K562 (cell line): ENCODE data around the gene SIRPD. TPM values are rescaled to one million over a fixed set of nuclear protein-coding genes. Genes with fewer than 3 reads are reported as not detected.

Experiments used
- ATAC-seq: fragments of 200-7000 bp; cut with Tn5 transposase; 3 replicates; pipeline ENCODE4 v1.9.1; 2020; ENCODE audit warnings: moderate library complexity
- BruUV-seq: library from RNA; stranded (reverse); fragments of 400-500 nt; replicated peaks from 2 replicates; lab custom pipeline; 2021; lab: Mats Ljungman, UMichigan
- CTCF ChIA-PET: fragments of 300-600 bp; formaldehyde crosslinking; extraction: SDS; loops from one replicate; lab custom pipeline; 2021; ENCODE audit warnings: low intra/inter-chr PET ratio; lab: Yijun Ruan, JAX
- POLR2A ChIA-PET: fragments of 300-600, 350-650 bp; sonication (Branson Sonifier 250); formaldehyde crosslinking; extraction: SDS; loops from one replicate; lab custom pipeline; 2021; ENCODE audit warnings: antibody characterized with exemption, inconsistent platforms; lab: Yijun Ruan, JAX
- DNase-seq, 4 experiments: peaks; one replicate each; pipeline versions ENCODE4 v3.0.0 to v3.0.0-alpha.2; 2011 to 2018; ENCODE audit warnings: low spot score in 3 of 4, mixed read lengths in 3 of 4; ENCODE audit errors: extremely low read depth in 1 of 4
- FAIRE-seq: peaks from 2 replicates; lab custom pipeline; 2011; peaks lifted over from hg19 to GRCh38; lab: Jason Lieb, UNC
- H2AFZ ChIP-seq: 2 replicates; pipeline ENCODE4 v1.6.0; 2011; ENCODE audit warnings: low read depth, low read length, control low read depth, inconsistent platforms
- H3K27ac ChIP-seq: fragments of 200-600 bp; 3 replicates; pipeline ENCODE4 v1.8.0; 2011; ENCODE audit warnings: low read depth, mild to moderate bottlenecking, control low read depth, inconsistent platforms, low read length, moderate library complexity, mixed read lengths; ENCODE audit errors: extremely low read depth
- H3K27me3 ChIP-seq, 2 experiments: fragments of 300-600 bp in 1 of 2; 2 replicates in 1 of 2; 3 replicates in 1 of 2; pipeline versions ENCODE4 v1.6.0 to v1.8.0; 2011; ENCODE audit warnings: inconsistent platforms in 2 of 2, low read length in 2 of 2, mild to moderate bottlenecking in 1 of 2, mixed read lengths in 1 of 2, moderate library complexity in 1 of 2; ENCODE audit not compliant: control insufficient read depth in 2 of 2, insufficient read depth in 2 of 2
- H3K36me3 ChIP-seq: fragments of 300-600 bp; 3 replicates; pipeline ENCODE4 v1.8.0; 2011; ENCODE audit warnings: mild to moderate bottlenecking, low read length, inconsistent platforms; ENCODE audit not compliant: control insufficient read depth, insufficient read depth
- H3K4me1 ChIP-seq, 2 experiments: fragments of 200-600 bp in 1 of 2; replicated peaks in 1 of 2; 2 replicates in 1 of 2; 3 replicates in 1 of 2; pipeline versions ENCODE4 v1.5.1 to v1.8.0; 2011; ENCODE audit warnings: inconsistent platforms in 2 of 2, low read length in 2 of 2, mild to moderate bottlenecking in 1 of 2, mixed read lengths in 1 of 2, moderate library complexity in 1 of 2; ENCODE audit not compliant: control insufficient read depth in 2 of 2, insufficient read depth in 2 of 2
- H3K4me2 ChIP-seq: 2 replicates; pipeline ENCODE4 v1.6.1; 2011; ENCODE audit warnings: low read length, control low read depth, inconsistent platforms, mixed read lengths; ENCODE audit not compliant: insufficient read depth
- H3K4me3 ChIP-seq: fragments of 200-600 bp; sonication (generic), shearing (Covaris generic); 2 replicates; pipeline ENCODE4 v1.5.1; 2016; ENCODE audit warnings: control low read depth, inconsistent platforms
- H3K79me2 ChIP-seq: fragments of 200-600 bp; 3 replicates; pipeline ENCODE4 v1.8.0; 2011; ENCODE audit warnings: low read length, inconsistent platforms; ENCODE audit not compliant: control insufficient read depth, insufficient read depth
- H3K9ac ChIP-seq, 2 experiments: 2 replicates each; pipeline versions ENCODE4 v1.6.0 to v1.6.1; 2011; ENCODE audit warnings: low read depth in 2 of 2, low read length in 2 of 2, control low read depth in 1 of 2, inconsistent platforms in 1 of 2, mild to moderate bottlenecking in 1 of 2, mixed read lengths in 1 of 2; ENCODE audit not compliant: insufficient read depth in 1 of 2
- H3K9me1 ChIP-seq: one replicate; pipeline ENCODE4 v1.6.0; 2011; ENCODE audit warnings: inconsistent platforms, mild to moderate bottlenecking, low read length, moderate library complexity; ENCODE audit not compliant: control insufficient read depth, insufficient read depth
- H3K9me3 ChIP-seq: replicated peaks from 2 replicates; pipeline ENCODE4 v1.5.1; 2011; ENCODE audit warnings: low read depth, low read length, inconsistent platforms; ENCODE audit not compliant: control insufficient read depth, insufficient read depth
- H4K20me1 ChIP-seq: replicated peaks from 2 replicates; pipeline ENCODE4 v1.6.1; 2011; ENCODE audit warnings: low read length, inconsistent platforms, mixed read lengths; ENCODE audit not compliant: control insufficient read depth, insufficient read depth
- ARID1B ChIP-seq: fragments of 450-650 bp; IDR thresholded peaks from 2 replicates; pipeline ENCODE4 v1.6.1; 2016; ENCODE audit warnings: antibody characterized with exemption, mild to moderate bottlenecking, inconsistent platforms
- FUS ChIP-seq: fragments of 200-400 bp; formaldehyde crosslinking; optimal IDR thresholded peaks from 2 replicates; pipeline ENCODE3; 2017; ENCODE audit warnings: low read depth, low read length
- GTF2E2 ChIP-seq: fragments of 200-800 bp; sonication (Bioruptor generic); IDR thresholded peaks from 2 replicates; pipeline ENCODE4 v1.6.1; 2016; ENCODE audit warnings: missing genetic modification characterization, missing compliant biosample characterization
- KDM4B ChIP-seq, 2 experiments: fragments of 450-650 bp in 1 of 2; sonication (generic) in 1 of 2; IDR thresholded peaks; 2 replicates each; pipeline ENCODE4 v1.6.1; 2016 to 2017; ENCODE audit warnings: borderline replicate concordance in 2 of 2, antibody characterized with exemption in 1 of 2, low read depth in 1 of 2, mild to moderate bottlenecking in 1 of 2
- TARDBP ChIP-seq: fragments of 450-650 bp; IDR thresholded peaks from 2 replicates; pipeline ENCODE4 v1.6.1; 2016
- ZNF318 ChIP-seq, 2 experiments: fragments of 450-650 bp; IDR thresholded peaks; 2 replicates each; pipeline ENCODE4 v1.6.1; 2016; ENCODE audit warnings: mild to moderate bottlenecking in 2 of 2, borderline replicate concordance in 1 of 2, low read depth in 1 of 2, moderate library complexity in 1 of 2
- WGBS: fragments of 100-300 bp; shearing (Covaris generic); methylation state at CpG from one replicate; pipeline ENCODE4 v1.1.6; 2016; ENCODE audit warnings: low coverage, mixed read lengths; ENCODE audit not compliant: insufficient coverage; ENCODE audit errors: missing lambda C conversion rate; 5-methylcytosine and 5-hydroxymethylcytosine counted together
- in situ Hi-C: fragments of 300-500 bp; cut with MboI; formaldehyde crosslinking; loops from 4 replicates; pipeline ENCODE4 v1.15.0; 2018; ENCODE audit warnings: inconsistent platforms, mixed read lengths
- intact Hi-C: fragments of 100-400 bp; cut with micrococcal nuclease; formaldehyde crosslinking; loops from 2 replicates; pipeline ENCODE4 v1.14.2; 2022
- polyA plus RNA-seq, 8 experiments: library from polyadenylated mRNA; depleted of rRNA in 4 of 8; stranded (reverse) in 5 of 8; unstranded in 3 of 8; fragments of >200 nt; fragmentation: Nextera tagmentation in 2 of 8; fragmentation: Illumina TruSeq in 1 of 8; extraction: Ambion mirVana in 2 of 8; extraction: Trizol in 1 of 8; gene quantifications; 2 replicates each; pipeline versions ENCODE4 v1.2.1 to v1.2.3, GENCODE V29; 2011 to 2014; ENCODE audit warnings: inconsistent platforms in 1 of 8, missing spikeins in 1 of 8
- total RNA-seq, 7 experiments: library from RNA; depleted of rRNA in 6 of 7; stranded (reverse); fragments of >200 nt in 6 of 7; fragmentation: Illumina TruSeq in 2 of 7; extraction: Trizol in 2 of 7; gene quantifications; 2 replicates each; pipeline versions ENCODE4 v1.2.1 to v1.2.3, GENCODE V29; 2011 to 2021; ENCODE audit warnings: low replicate concordance in 1 of 7

SIRPD gene
- total and polyA plus RNA-seq, 9 of the 15 experiments (the other 6 are each of a cell fraction or from before 2014, with no cell fraction given), result not detected

DNA sequence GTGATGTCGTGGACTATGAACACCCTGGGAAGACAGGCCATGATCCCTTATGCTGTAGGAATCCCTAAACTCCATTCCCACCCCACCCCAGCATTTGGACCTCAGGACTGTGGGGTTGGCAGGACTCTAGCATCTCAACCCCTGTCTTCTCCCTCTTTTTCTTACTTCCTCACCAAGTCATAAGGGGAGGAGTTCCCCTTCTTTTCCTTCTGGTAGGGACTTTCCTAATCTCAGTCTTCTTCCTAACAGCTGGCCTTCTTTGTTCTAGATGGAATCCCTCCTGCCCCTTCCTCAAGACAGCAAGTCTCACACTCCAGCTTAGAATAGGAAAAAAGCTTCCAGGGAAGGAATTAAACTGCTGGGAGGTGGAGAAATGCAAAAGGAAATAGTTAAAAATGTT is 64.0 kb downstream of the SIRPD start:
- no peak for DNase-seq
- BruUV-seq, result no TSS peak
- no peaks in the 10 kb centered on the region for H3K4me1 ChIP-seq
- H3K9ac ChIP-seq, result no peak overlapping the region
- in situ Hi-C loops, result no loop called here
- H3K36me3 ChIP-seq, result no peaks in the 10 kb centered on the region
- H3K79me2 ChIP-seq, result no peaks in the 10 kb centered on the region
- 0% methylated on average over 1 of the region's 1 CpG for WGBS
- peaks cover 0 to 11% of the 10 kb centered on the region in 2 experiments; a peak in 2 of 5 replicates for H3K27me3 ChIP-seq
- H3K27ac ChIP-seq, result no peak overlapping the region
- no peak for FAIRE-seq
- ChIA-PET POLR2A (no interaction called here), CTCF (no interaction called here)
- H2AFZ ChIP-seq, result no peak overlapping the region
- no peaks in the 10 kb centered on the region for H4K20me1 ChIP-seq
- H3K4me3 ChIP-seq, result no peak overlapping the region
- H3K4me2 ChIP-seq, result no peak overlapping the region
- intact Hi-C loops, result no loop called here
- TF ChIP-seq ZNF318 (IDR thresholded peaks at IDR 0.05; ENCODE audit: borderline replicate concordance in 1 of 2, low read depth in 1 of 2), result no peak
- TF ChIP-seq GTF2E2 (tag), result no peak
- TF ChIP-seq ARID1B, result no peak
- no peak for TF ChIP-seq FUS
- no peak for TF ChIP-seq TARDBP
- no peak for TF ChIP-seq KDM4B (IDR thresholded peaks at IDR 0.05; ENCODE audit: borderline replicate concordance in 2 of 2, low read depth in 1 of 2)
- TF ChIP-seq, all 486 proteins: peak for 0
- Histone ChIP-seq H3K9me1 (no peaks in the 10 kb centered on the region), H3K9me3 (no peaks in the 10 kb centered on the region)
- no peak for ATAC-seq
